ENCODE data around the gene ECE1. TPM values are rescaled to one million over a fixed set of nuclear protein-coding genes. Genes with fewer than 3 reads are reported as not detected.

Gene ECE1
- total and polyA plus RNA-seq, 3 donors from 2014 or later: 66.1 to 101 (median 96.4) TPM

DNA sequence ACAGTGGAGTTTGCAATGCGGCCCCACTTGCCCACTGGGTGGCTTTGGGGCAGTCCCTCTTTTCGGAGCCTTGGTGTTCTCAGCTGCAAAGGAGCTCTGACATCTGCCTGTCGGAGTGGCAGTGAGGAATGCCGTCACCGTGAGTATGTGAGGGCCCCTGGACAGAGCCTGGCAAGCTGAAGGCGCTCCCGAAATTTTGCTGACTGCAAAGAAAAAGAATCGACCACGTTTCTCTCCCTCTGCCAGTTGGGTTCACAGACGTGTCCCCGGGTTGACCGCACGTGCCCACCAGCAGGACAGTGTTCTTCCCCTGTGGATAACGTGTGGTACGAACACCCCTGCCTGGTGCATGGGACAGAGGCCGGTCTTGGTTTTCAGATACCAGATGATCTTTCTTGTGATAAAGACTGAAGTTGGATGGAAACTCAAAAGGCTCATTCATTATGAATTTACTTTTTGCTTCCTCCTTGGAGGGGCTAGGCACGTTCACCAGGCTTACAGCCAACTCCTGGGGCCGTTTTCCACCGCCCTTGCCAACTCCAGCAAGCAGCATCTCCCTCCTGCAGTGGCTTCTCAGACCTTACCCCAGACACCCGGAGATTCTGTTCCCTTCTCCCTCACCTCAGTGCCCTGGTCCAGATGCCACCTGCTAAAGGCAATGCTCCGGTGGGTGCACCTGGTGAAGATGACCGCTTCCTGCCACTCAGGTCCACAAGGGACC is 29.7 kb downstream of the ECE1 start:
- DNase-seq: no peak

GRCh38 chr1:21259316-21260076 is 30.8 kb downstream of the ECE1 start:
- H3K4me3 ChIP-seq: no peak overlapping the region
- intact Hi-C loops (cut with DNase I; ENCODE audit: low total_unique reads): loop anchor here (5.0 kb wide), 1 partner anchor 73 kb away; no protein-coding TSS in a partner anchor
- no peaks in the 10 kb centered on the region for H3K9me3 ChIP-seq
- peaks cover 45% of the 10 kb centered on the region for H3K4me1 ChIP-seq
- no peak for TF ChIP-seq POLR2A (IDR thresholded peaks at IDR 0.05)
- TF ChIP-seq, protein P1, sequence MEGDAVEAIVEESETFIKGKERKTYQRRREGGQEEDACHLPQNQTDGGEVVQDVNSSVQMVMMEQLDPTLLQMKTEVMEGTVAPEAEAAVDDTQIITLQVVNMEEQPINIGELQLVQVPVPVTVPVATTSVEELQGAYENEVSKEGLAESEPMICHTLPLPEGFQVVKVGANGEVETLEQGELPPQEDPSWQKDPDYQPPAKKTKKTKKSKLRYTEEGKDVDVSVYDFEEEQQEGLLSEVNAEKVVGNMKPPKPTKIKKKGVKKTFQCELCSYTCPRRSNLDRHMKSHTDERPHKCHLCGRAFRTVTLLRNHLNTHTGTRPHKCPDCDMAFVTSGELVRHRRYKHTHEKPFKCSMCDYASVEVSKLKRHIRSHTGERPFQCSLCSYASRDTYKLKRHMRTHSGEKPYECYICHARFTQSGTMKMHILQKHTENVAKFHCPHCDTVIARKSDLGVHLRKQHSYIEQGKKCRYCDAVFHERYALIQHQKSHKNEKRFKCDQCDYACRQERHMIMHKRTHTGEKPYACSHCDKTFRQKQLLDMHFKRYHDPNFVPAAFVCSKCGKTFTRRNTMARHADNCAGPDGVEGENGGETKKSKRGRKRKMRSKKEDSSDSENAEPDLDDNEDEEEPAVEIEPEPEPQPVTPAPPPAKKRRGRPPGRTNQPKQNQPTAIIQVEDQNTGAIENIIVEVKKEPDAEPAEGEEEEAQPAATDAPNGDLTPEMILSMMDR (IDR thresholded peaks at IDR 0.05): no peak
- no peaks in the 10 kb centered on the region for H3K27me3 ChIP-seq
- no peaks in the 10 kb centered on the region for H3K36me3 ChIP-seq (ENCODE audit: low read depth, missing control alignments)
- no peak overlapping the region for H3K27ac ChIP-seq
- no peak for DNase-seq
- WGBS, 2 donors: 71 to 76% methylated on average over 5 of the region's 5 CpGs

More for the DNA sequence above, 29.7 kb downstream of the ECE1 start:
- 48 to 68% methylated on average over 21 to 22 of the region's 22 CpGs for WGBS, 2 donors
- Histone ChIP-seq H3K4me1 (peaks cover 41% of the 10 kb centered on the region), H3K27me3 (no peaks in the 10 kb centered on the region), H3K9me3 (no peaks in the 10 kb centered on the region), H3K4me3 (no peak overlapping the region), H3K27ac (peak overlapping the region; percentile 86 to 92), H3K36me3 (ENCODE audit: low read depth, missing control alignments) (no peaks in the 10 kb centered on the region)
- intact Hi-C loops (cut with DNase I; ENCODE audit: low total_unique reads): loop anchor here (5.0 kb wide), 1 partner anchor 72 kb away; no protein-coding TSS in a partner anchor
- TF ChIP-seq, protein P1 (IDR thresholded peaks at IDR 0.05): no peak
- TF ChIP-seq POLR2A (IDR thresholded peaks at IDR 0.05): no peak

GRCh38 chr1:21258331-21259134 is 31.7 kb downstream of the ECE1 start:
- intact Hi-C loops (cut with DNase I; ENCODE audit: low total_unique reads): no loop called here
- no peak for DNase-seq
- WGBS, 2 donors: 88 to 89% methylated on average over 21 to 22 of the region's 22 CpGs

GRCh38 chr1:21257431-21258135 is 32.7 kb downstream of the ECE1 start:
- whole genome bisulfite sequencing, 2 donors: 81 to 95% methylated on average over 2 to 13 of the region's 13 CpGs
- no peaks in the 10 kb centered on the region for H3K27me3 ChIP-seq
- peaks cover 33% of the 10 kb centered on the region for H3K4me1 ChIP-seq
- TF ChIP-seq POLR2A (IDR thresholded peaks at IDR 0.05): no peak
- TF ChIP-seq, protein P1 (IDR thresholded peaks at IDR 0.05): no peak
- intact Hi-C loops (cut with DNase I; ENCODE audit: low total_unique reads): no loop called here
- H3K9me3 ChIP-seq: no peaks in the 10 kb centered on the region
- H3K4me3 ChIP-seq: no peak overlapping the region
- no peaks in the 10 kb centered on the region for H3K36me3 ChIP-seq (ENCODE audit: low read depth, missing control alignments)
- H3K27ac ChIP-seq: peak overlapping the region in 1 of 2 donors; percentile 33
- no peak for DNase-seq

More at GRCh38 chr1:21258331-21259134, 31.7 kb downstream of the ECE1 start:
- Histone ChIP-seq H3K9me3 (no peaks in the 10 kb centered on the region), H3K4me1 (peaks cover 43% of the 10 kb centered on the region), H3K4me3 (no peak overlapping the region), H3K27ac (no peak overlapping the region), H3K36me3 (ENCODE audit: low read depth, missing control alignments) (no peaks in the 10 kb centered on the region), H3K27me3 (no peaks in the 10 kb centered on the region)
- no peak for TF ChIP-seq POLR2A (IDR thresholded peaks at IDR 0.05)
